ENCODE measurements around the gene ADCY1.

GRCh38 chr7:45599851-45600706 lies 25.9 kb downstream of the ADCY1 start:
- TF ChIP-seq CTCF (IDR thresholded peaks at IDR 0.05) (no peak), EP300 (IDR thresholded peaks at IDR 0.05) (no peak), POLR2A (IDR thresholded peaks at IDR 0.05) (no peak)
